ENCODE data around the gene OR52B6. TPM values are rescaled to one million over a fixed set of nuclear protein-coding genes. Genes with fewer than 3 reads are reported as not detected.

The OR52B6 gene
- total and polyA plus RNA-seq, 4 donors: not detected

DNA sequence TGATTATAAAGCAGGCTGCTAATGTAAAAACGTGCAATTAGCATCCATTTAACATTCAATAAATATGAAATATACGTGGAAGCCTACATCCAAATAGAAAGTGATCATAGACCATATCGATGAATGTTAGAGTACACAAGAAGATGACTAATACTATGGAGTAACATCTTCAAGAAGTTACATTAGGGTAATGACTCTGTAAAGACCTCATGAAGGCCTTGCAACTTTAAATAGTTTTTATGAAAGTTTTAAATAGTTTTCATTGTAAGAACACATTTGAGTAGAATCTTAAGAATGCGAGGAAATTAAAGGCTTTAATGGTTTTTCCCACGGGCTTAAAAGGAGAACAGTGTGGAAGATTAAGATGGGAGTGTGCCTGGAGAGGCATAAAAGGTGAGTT lies 45.5 kb downstream of the OR52B6 start:
- DNase-seq (ENCODE audit: low spot score): no peak
- WGBS: 85% methylated on average over 5 of the region's 5 CpGs
- Histone ChIP-seq H3K4me1 (ENCODE audit: control insufficient read depth in 4 of 4, insufficient read depth in 4 of 4, low read length in 3 of 4) (peaks cover 0 to 32% (median 22%) of the 10 kb centered on the region in 4 donors), H3K36me3 (ENCODE audit: control insufficient read depth in 4 of 4, insufficient read depth in 3 of 4, low read depth in 1 of 4, low read length in 3 of 4) (no peaks in the 10 kb centered on the region), H3K4me3 (ENCODE audit: low read depth in 1 of 3, low read length in 3 of 3) (no peak overlapping the region), H3K9ac (ENCODE audit: low read depth in 1 of 2, low read length in 2 of 2) (no peak overlapping the region), H3K27ac (ENCODE audit: low read depth in 1 of 2, low read length in 2 of 2) (no peak overlapping the region), H3K9me3 (ENCODE audit: control insufficient read depth in 4 of 4, low read length in 3 of 4) (no peaks in the 10 kb centered on the region), H3K27me3 (ENCODE audit: control insufficient read depth in 4 of 4, insufficient read depth in 4 of 4, low read length in 3 of 4) (no peaks in the 10 kb centered on the region)
- no peak for TF ChIP-seq SP1 (IDR thresholded peaks at IDR 0.05)
- no peak for TF ChIP-seq NR2F2 (IDR thresholded peaks at IDR 0.05)
- TF ChIP-seq FOXA1 (IDR thresholded peaks at IDR 0.05): no peak
- TF ChIP-seq RAD21 (IDR thresholded peaks at IDR 0.05): no peak
- no peak for TF ChIP-seq RXRA (IDR thresholded peaks at IDR 0.05)
- no peak for TF ChIP-seq HNF4A (conservative IDR thresholded peaks at IDR 0.05)
- TF ChIP-seq REST (IDR thresholded peaks at IDR 0.05): no peak
- TF ChIP-seq ZBTB33 (IDR thresholded peaks at IDR 0.05): no peak
- no peak for TF ChIP-seq TAF1 (conservative IDR thresholded peaks at IDR 0.05)
- TF ChIP-seq JUND (IDR thresholded peaks at IDR 0.05): no peak

- TF ChIP-seq EGR1 (IDR thresholded peaks at IDR 0.05; ENCODE audit: low read depth in 2 of 2) (no peak), HNF4A (conservative IDR thresholded peaks at IDR 0.05) (no peak), CTCF (IDR thresholded peaks at IDR 0.05; ENCODE audit: low read depth, low read length, missing input control) (no peak), YY1 (IDR thresholded peaks at IDR 0.05) (no peak), FOXA1 (IDR thresholded peaks at IDR 0.05) (no peak)
- WGBS: 91% methylated on average over 2 of the region's 2 CpGs
- DNase-seq (ENCODE audit: low spot score): no peak
- H3K27ac ChIP-seq (ENCODE audit: low read depth in 1 of 2, low read length in 2 of 2): no peak overlapping the region
- no peaks in the 10 kb centered on the region for H3K27me3 ChIP-seq (ENCODE audit: control insufficient read depth in 4 of 4, insufficient read depth in 4 of 4, low read length in 3 of 4)
- H3K4me3 ChIP-seq (ENCODE audit: low read depth in 1 of 3, low read length in 3 of 3): no peak overlapping the region
- no peaks in the 10 kb centered on the region for H3K4me1 ChIP-seq (ENCODE audit: control insufficient read depth in 4 of 4, insufficient read depth in 4 of 4, low read length in 3 of 4)
- H3K9me3 ChIP-seq (ENCODE audit: control insufficient read depth in 4 of 4, low read length in 3 of 4): no peaks in the 10 kb centered on the region
- no peak overlapping the region for H3K9ac ChIP-seq (ENCODE audit: low read depth in 1 of 2, low read length in 2 of 2)
- H3K36me3 ChIP-seq (ENCODE audit: control insufficient read depth in 4 of 4, insufficient read depth in 3 of 4, low read depth in 1 of 4, low read length in 3 of 4): peaks cover 0 to 13% (median 11%) of the 10 kb centered on the region in 4 donors
Measured at GRCh38 chr11:5631417-5631816, 50.7 kb downstream of the OR52B6 start.

Other genes with a start within 250 kb of the OR52B6 start
- under 1 TPM; 0.17 to 0.23 TPM for gene OR51B5, start 237.4 kb upstream of the OR52B6 start, total RNA-seq
- gene OR51B5, start 237.4 kb upstream of the OR52B6 start, polyA plus RNA-seq: not detected
- gene OR51B6, start 229.4 kb upstream of the OR52B6 start, total RNA-seq: not detected
- not detected for gene OR51B6, start 229.4 kb upstream of the OR52B6 start, polyA plus RNA-seq
- not detected for gene OR51M1, start 197.1 kb upstream of the OR52B6 start, total RNA-seq
- gene OR51M1, start 197.1 kb upstream of the OR52B6 start, polyA plus RNA-seq: not detected
- not detected for gene OR51Q1, start 158.8 kb upstream of the OR52B6 start, total RNA-seq
- not detected for gene OR51Q1, start 158.8 kb upstream of the OR52B6 start, polyA plus RNA-seq
- under 1 TPM; 0.23 to 0.33 TPM for gene OR51I1, start 139.4 kb upstream of the OR52B6 start, total RNA-seq
- gene OR51I1, start 139.4 kb upstream of the OR52B6 start, polyA plus RNA-seq: not detected
- not detected for gene OR51I2, start 131.6 kb upstream of the OR52B6 start, total RNA-seq
- gene OR51I2, start 131.6 kb upstream of the OR52B6 start, polyA plus RNA-seq: not detected
- not detected for gene OR52D1, start 92.2 kb upstream of the OR52B6 start, total RNA-seq
- gene OR52D1, start 92.2 kb upstream of the OR52B6 start, polyA plus RNA-seq: not detected
- gene UBQLN3, start 70.9 kb upstream of the OR52B6 start, total RNA-seq: under 1 TPM; 0.09 to 0.33 TPM
- gene UBQLN3, start 70.9 kb upstream of the OR52B6 start, polyA plus RNA-seq: not detected
- under 1 TPM; 0.05 to 0.25 TPM for gene UBQLNL, start 64.2 kb upstream of the OR52B6 start, total RNA-seq
- gene UBQLNL, start 64.2 kb upstream of the OR52B6 start, polyA plus RNA-seq: under 1 TPM; 0.03 to 0.08 TPM
- under 1 TPM; 0.14 to 0.33 TPM for gene OR52H1, start 32.3 kb upstream of the OR52B6 start, total RNA-seq
- gene OR52H1, start 32.3 kb upstream of the OR52B6 start, polyA plus RNA-seq: not detected
- gene TRIM6, start 15.8 kb downstream of the OR52B6 start, total RNA-seq: 1 to 10 TPM in 1 of 2 donors, under 1 TPM in 1; 0.75 to 5.3 TPM
- under 1 TPM; 0.39 to 0.40 TPM for gene TRIM6, start 15.8 kb downstream of the OR52B6 start, polyA plus RNA-seq
- gene TRIM34, start 44.1 kb downstream of the OR52B6 start, total RNA-seq: 1 to 10 TPM; 2.8 to 3.8 TPM
- gene TRIM34, start 44.1 kb downstream of the OR52B6 start, polyA plus RNA-seq: 1 to 10 TPM; 1.7 to 2.2 TPM
- gene TRIM5, start 104.2 kb downstream of the OR52B6 start, total RNA-seq: 10 to 100 TPM; 16.3 to 20.2 TPM
- gene TRIM5, start 104.2 kb downstream of the OR52B6 start, polyA plus RNA-seq: 1 to 10 TPM; 7.8 to 9.9 TPM
- gene TRIM22, start 108.9 kb downstream of the OR52B6 start, total RNA-seq: 10 to 100 TPM; 11.5 to 21.6 TPM
- 1 to 10 TPM; 3.6 to 7.6 TPM for gene TRIM22, start 108.9 kb downstream of the OR52B6 start, polyA plus RNA-seq
- not detected for gene OR56B1, start 155.6 kb downstream of the OR52B6 start, total RNA-seq
- not detected for gene OR56B1, start 155.6 kb downstream of the OR52B6 start, polyA plus RNA-seq
- gene OR52N4, start 173.4 kb downstream of the OR52B6 start, total RNA-seq: under 1 TPM in 1 of 2 donors, not detected in 1; 0.14 TPM
- not detected for gene OR52N4, start 173.4 kb downstream of the OR52B6 start, polyA plus RNA-seq
- under 1 TPM in 1 of 2 donors, not detected in 1; 0.08 TPM for gene OR52N5, start 202.5 kb downstream of the OR52B6 start, total RNA-seq
- not detected for gene OR52N5, start 202.5 kb downstream of the OR52B6 start, polyA plus RNA-seq
- gene OR52N1, start 210.4 kb downstream of the OR52B6 start, total RNA-seq: under 1 TPM; under 0.01 to 0.05 TPM
- gene OR52N1, start 210.4 kb downstream of the OR52B6 start, polyA plus RNA-seq: not detected
- not detected for gene OR52N2, start 228.0 kb downstream of the OR52B6 start, total RNA-seq
- gene OR52N2, start 228.0 kb downstream of the OR52B6 start, polyA plus RNA-seq: not detected

Measured in liver (tissue), 9 donors.